Endothelial cell of umbilical vein (primary cell): ENCODE results near the gene ZNF497. TPM values are rescaled to one million over a fixed set of nuclear protein-coding genes. Genes with fewer than 3 reads are reported as not detected.

Source experiments
- BruUV-seq: library from RNA; stranded (reverse); fragments of 400-500 nt; replicated peaks from 2 replicates; lab custom pipeline; 2021; lab: Mats Ljungman, UMichigan
- CTCF ChIA-PET: fragments of 300-600, 350-600 bp; sonication (Branson Sonifier 250); formaldehyde crosslinking; loops from one replicate; lab custom pipeline; 2021; ENCODE audit warnings: antibody characterized with exemption, inconsistent platforms; lab: Charles Lee
- POLR2A ChIA-PET: fragments of 300-600, 350-600 bp; sonication (Branson Sonifier 250); formaldehyde crosslinking; loops from one replicate; lab custom pipeline; 2021; ENCODE audit warnings: antibody characterized with exemption, inconsistent platforms; lab: Charles Lee
- DNase-seq: peaks from one replicate; pipeline ENCODE4 v3.0.0-alpha.2; 2011; ENCODE audit warnings: low read depth, low spot score
- FAIRE-seq: peaks from 2 replicates; lab custom pipeline; 2011; peaks lifted over from hg19 to GRCh38; lab: Jason Lieb, UNC
- H2AFZ ChIP-seq: 2 replicates; pipeline ENCODE4 v1.6.0; 2012; ENCODE audit warnings: low read depth, low read length, control low read depth, inconsistent platforms
- H3K27ac ChIP-seq: 2 replicates; pipeline ENCODE4 v1.5.1; 2011; ENCODE audit warnings: low read depth, mild to moderate bottlenecking, control low read depth, low read length, moderate library complexity; ENCODE audit not compliant: insufficient read depth
- H3K27me3 ChIP-seq, 2 experiments: 2 replicates each; pipeline versions ENCODE4 v1.6.0 to v1.6.1; 2011; ENCODE audit warnings: low read length in 2 of 2, mixed read lengths in 1 of 2; ENCODE audit not compliant: control insufficient read depth in 2 of 2, insufficient read depth in 2 of 2
- H3K36me3 ChIP-seq, 2 experiments: 2 replicates in 1 of 2; 3 replicates in 1 of 2; pipeline ENCODE4 v1.5.1; 2011; ENCODE audit warnings: low read length in 2 of 2, mild to moderate bottlenecking in 1 of 2, moderate library complexity in 1 of 2; ENCODE audit not compliant: control insufficient read depth in 2 of 2, insufficient read depth in 2 of 2; ENCODE audit errors: extremely low read depth in 1 of 2
- H3K4me1 ChIP-seq: 3 replicates; pipeline ENCODE4 v1.5.1; 2011; ENCODE audit warnings: mild to moderate bottlenecking, low read length; ENCODE audit not compliant: control insufficient read depth, insufficient read depth; ENCODE audit errors: extremely low read depth
- H3K4me2 ChIP-seq: 2 replicates; pipeline ENCODE4 v1.6.1; 2011; ENCODE audit warnings: low read length, control low read depth, mixed read lengths; ENCODE audit not compliant: insufficient read depth
- H3K4me3 ChIP-seq, 3 experiments: fragments of 200-600 bp in 1 of 3; sonication (generic), shearing (Covaris generic) in 1 of 3; replicated peaks in 1 of 3; 2 replicates each; pipeline ENCODE4 v1.5.1; 2011 to 2016; ENCODE audit warnings: control low read depth in 3 of 3, low read length in 3 of 3, mild to moderate bottlenecking in 2 of 3, inconsistent platforms in 1 of 3, low read depth in 1 of 3, moderate library complexity in 1 of 3; ENCODE audit not compliant: insufficient read depth in 1 of 3
- H3K79me2 ChIP-seq: 2 replicates; pipeline ENCODE4 v1.6.0; 2012; ENCODE audit warnings: low read length, inconsistent platforms; ENCODE audit not compliant: control insufficient read depth, insufficient read depth
- H3K9ac ChIP-seq: replicated peaks from 2 replicates; pipeline ENCODE3; 2011; ENCODE audit warnings: low read length, control low read depth; ENCODE audit not compliant: insufficient read depth; ENCODE audit errors: extremely low read depth
- H3K9me1 ChIP-seq: replicated peaks from 3 replicates; pipeline ENCODE4 v1.6.0; 2011; ENCODE audit warnings: mild to moderate bottlenecking, low read length; ENCODE audit not compliant: control insufficient read depth, insufficient read depth; ENCODE audit errors: extremely low read depth
- H3K9me3 ChIP-seq: replicated peaks from 2 replicates; pipeline ENCODE4 v1.5.1; 2012; ENCODE audit warnings: low read length, inconsistent platforms; ENCODE audit not compliant: control insufficient read depth, insufficient read depth
- H4K20me1 ChIP-seq: replicated peaks from 2 replicates; pipeline ENCODE3; 2011; ENCODE audit warnings: mild to moderate bottlenecking, low read length; ENCODE audit not compliant: control insufficient read depth, insufficient read depth; ENCODE audit errors: extremely low read depth
- CTCF ChIP-seq, 2 donors: IDR thresholded peaks; 1 replicate in 1 of 2; 2 replicates in 1 of 2; pipeline ENCODE4 v1.5.1; 2011; ENCODE audit warnings: low read length in 2 of 2, mild to moderate bottlenecking in 2 of 2, moderate library complexity in 2 of 2, control low read depth in 1 of 2, inconsistent platforms in 1 of 2, low read depth in 1 of 2; ENCODE audit not compliant: insufficient read depth in 1 of 2; ENCODE audit errors: extremely low read depth in 1 of 2
- EZH2 ChIP-seq: IDR thresholded peaks from 2 replicates; pipeline ENCODE4 v1.6.1; 2012; ENCODE audit warnings: borderline replicate concordance, low read depth, mild to moderate bottlenecking, moderate library complexity, low read length, inconsistent platforms; ENCODE audit not compliant: severe bottlenecking
- JUN ChIP-seq: IDR thresholded peaks from 2 replicates; pipeline ENCODE4 v1.6.1; 2011; ENCODE audit warnings: borderline replicate concordance, low read depth; ENCODE audit not compliant: insufficient read length, insufficient read depth
- dilution Hi-C: fragments of 300-500 bp; cut with MboI; formaldehyde crosslinking; loops from one replicate; pipeline ENCODE4 v1.15.0; 2019; ENCODE audit warnings: low sequenced_read_pairs; ENCODE audit not compliant: extremely low pct_ligation_motif_present
- intact Hi-C: fragments of 100-400 bp; cut with micrococcal nuclease; formaldehyde crosslinking; loops from one replicate; pipeline ENCODE4 v1.10.0; 2022
- polyA plus RNA-seq, 4 experiments: library from polyadenylated mRNA; depleted of rRNA in 3 of 4; stranded (reverse) in 3 of 4; unstranded in 1 of 4; fragments of >200 nt; gene quantifications; 2 replicates each; pipeline versions ENCODE4 v1.2.1 to v1.2.3, GENCODE V29; 2011 to 2012; ENCODE audit warnings: missing spikeins in 1 of 4
- total RNA-seq: library from RNA; stranded (reverse); gene quantifications from 2 replicates; pipeline ENCODE4 v1.2.3, GENCODE V29; 2021

Gene ZNF497
- total and polyA plus RNA-seq, 2 donors (not counting 3 experiments of a cell fraction or from before 2014, with no cell fraction given), result 0.40 to 1.3 TPM

GRCh38 chr19:58367698-58368454 is 5.3 kb upstream of the ZNF497 start:
- no peak for DNase-seq
- H4K20me1 ChIP-seq, result no peaks in the 10 kb centered on the region
- H3K27me3 ChIP-seq, result peaks cover 10 to 28% of the 10 kb centered on the region in 2 experiments
- no peak overlapping the region for H3K4me2 ChIP-seq
- peak; percentile 93 for TF ChIP-seq EZH2
- TF ChIP-seq JUN, result no peak
- TF ChIP-seq CTCF (IDR thresholded peaks at IDR 0.05; ENCODE audit: extremely low read depth in 1 of 2, insufficient read depth in 1 of 2, low read depth in 1 of 2, low read length in 2 of 2), result no peak
- no peak overlapping the region for H3K9ac ChIP-seq
- no peaks in the 10 kb centered on the region for H3K79me2 ChIP-seq
- H2AFZ ChIP-seq, result no peak overlapping the region
- BruUV-seq, result no TSS peak
- H3K4me1 ChIP-seq, result no peaks in the 10 kb centered on the region
- intact Hi-C loops (no loop called here), dilution Hi-C loops (no loop called here)
- no peaks in the 10 kb centered on the region for H3K36me3 ChIP-seq
- H3K9me1 ChIP-seq, result no peaks in the 10 kb centered on the region
- H3K9me3 ChIP-seq, result no peaks in the 10 kb centered on the region
- no peak overlapping the region for H3K4me3 ChIP-seq
- no peak for FAIRE-seq
- no peak overlapping the region for H3K27ac ChIP-seq
- ChIA-PET POLR2A (no interaction called here), CTCF (no interaction called here)
